B cell (primary cell): ENCODE data around the gene APOL3. TPM values are rescaled to one million over a fixed set of nuclear protein-coding genes. Genes with fewer than 3 reads are reported as not detected.
"Not testable (repeated sequence)": the region's sequence is repeated elsewhere in the genome, so short reads cannot be mapped to it uniquely, and the experiment has no call there.

Source experiments
- ATAC-seq: fragments of 200-7000 bp; cut with Tn5 transposase; one replicate; pipeline ENCODE4 v1.10.0; 2021; ENCODE audit warnings: low read depth, mild to moderate bottlenecking, moderate number of reproducible peaks, moderate library complexity
- CTCF ChIA-PET: fragments of 350-600 bp; sonication (Branson Sonifier 250); formaldehyde crosslinking; loops from one replicate; lab custom pipeline; 2021; ENCODE audit warnings: antibody characterized with exemption, inconsistent platforms; lab: Charles Lee
- POLR2A ChIA-PET: fragments of 350-600 bp; sonication (Branson Sonifier 250); formaldehyde crosslinking; loops from one replicate; lab custom pipeline; 2021; ENCODE audit warnings: antibody characterized with exemption; lab: Charles Lee
- DNase-seq: peaks from one replicate; pipeline ENCODE4 v3.0.0; 2013
- H2AFZ ChIP-seq: 2 replicates; pipeline ENCODE4 v1.6.1; 2012; ENCODE audit warnings: mild to moderate bottlenecking, low read depth, low read length; ENCODE audit not compliant: insufficient read depth, poor library complexity, severe bottlenecking
- H3K27ac ChIP-seq, 2 donors: 1 replicate in 1 of 2; 2 replicates in 1 of 2; pipeline ENCODE4 v1.5.1; 2012 to 2013; ENCODE audit warnings: low read length in 2 of 2, mild to moderate bottlenecking in 2 of 2, moderate library complexity in 1 of 2
- H3K27me3 ChIP-seq, 4 experiments: fragments of 200-600 bp in 1 of 4; sonication (generic) in 1 of 4; replicated peaks in 1 of 4; 1 replicate in 2 of 4; 2 replicates in 2 of 4; pipeline versions ENCODE4 v1.6.1 to v1.7.0; 2013 to 2016; ENCODE audit warnings: low read length in 3 of 4, mild to moderate bottlenecking in 2 of 4, mixed read lengths in 1 of 4, moderate library complexity in 1 of 4; ENCODE audit not compliant: insufficient read depth in 4 of 4, control insufficient read depth in 3 of 4; ENCODE audit errors: control extremely low read depth in 1 of 4
- H3K36me3 ChIP-seq, 2 experiments: replicated peaks in 1 of 2; 1 replicate in 1 of 2; 2 replicates in 1 of 2; pipeline versions ENCODE4 v1.6.1 to v1.7.1; 2013; ENCODE audit warnings: low read length in 1 of 2; ENCODE audit not compliant: insufficient read depth in 2 of 2, control insufficient read depth in 1 of 2; ENCODE audit errors: control extremely low read depth in 1 of 2, extremely low read depth in 1 of 2
- H3K4me1 ChIP-seq, 2 donors: fragments of 200-600 bp in 1 of 2; sonication (generic) in 1 of 2; 1 replicate in 1 of 2; 2 replicates in 1 of 2; pipeline versions ENCODE4 v1.5.1 to v1.6.1; 2013 to 2017; ENCODE audit warnings: low read length in 2 of 2; ENCODE audit not compliant: control insufficient read depth in 2 of 2, insufficient read depth in 2 of 2
- H3K4me2 ChIP-seq: replicated peaks from 2 replicates; pipeline ENCODE3; 2012; ENCODE audit warnings: mild to moderate bottlenecking, low read depth, low read length; ENCODE audit not compliant: poor library complexity, severe bottlenecking
- H3K4me3 ChIP-seq, 5 experiments: fragments of 200-600 bp in 1 of 5; sonication (generic) in 1 of 5; 1 replicate in 3 of 5; 2 replicates in 2 of 5; pipeline versions ENCODE4 v1.5.1 to v1.7.0; 2011 to 2016; ENCODE audit warnings: low read length in 4 of 5, mild to moderate bottlenecking in 4 of 5, low read depth in 2 of 5, control low read depth in 1 of 5, moderate library complexity in 1 of 5; ENCODE audit not compliant: insufficient read depth in 1 of 5; ENCODE audit errors: control extremely low read depth in 1 of 5, extremely low read depth in 1 of 5
- H3K79me2 ChIP-seq: fragments of 200-600 bp; sonication (generic); one replicate; pipeline ENCODE4 v1.6.0; 2016; ENCODE audit warnings: low read length; ENCODE audit not compliant: control insufficient read depth, insufficient read depth
- H3K9ac ChIP-seq: fragments of 200-600 bp; sonication (generic); 2 replicates; pipeline ENCODE4 v1.6.1; 2017; ENCODE audit warnings: mild to moderate bottlenecking, low read length, moderate library complexity
- H3K9me3 ChIP-seq, 3 donors: one replicate each; pipeline versions ENCODE4 v1.6.1 to v1.7.1; 2013; ENCODE audit warnings: low read length in 2 of 3; ENCODE audit not compliant: control insufficient read depth in 2 of 3, insufficient read depth in 1 of 3; ENCODE audit errors: control extremely low read depth in 1 of 3
- H4K20me1 ChIP-seq: 2 replicates; pipeline ENCODE4 v1.6.0; 2012; ENCODE audit warnings: mild to moderate bottlenecking, low read length; ENCODE audit not compliant: insufficient read depth, control insufficient read depth, poor library complexity, severe bottlenecking
- H3K27ac Mint-ChIP-seq: one replicate; pipeline ENCODE4 v1.8.0; 2021; ENCODE audit warnings: mixed read lengths
- H3K27me3 Mint-ChIP-seq: one replicate; pipeline ENCODE4 v1.8.0; 2021; ENCODE audit warnings: mixed read lengths
- H3K4me1 Mint-ChIP-seq: one replicate; pipeline ENCODE4 v1.8.0; 2021; ENCODE audit warnings: mixed read lengths
- H3K4me3 Mint-ChIP-seq: one replicate; pipeline ENCODE4 v1.8.0; 2021; ENCODE audit warnings: mixed read lengths
- H3K9me3 Mint-ChIP-seq: one replicate; pipeline ENCODE4 v1.8.0; 2022; ENCODE audit warnings: mixed read lengths; ENCODE audit not compliant: insufficient read depth
- EZH2 ChIP-seq: IDR thresholded peaks from 2 replicates; pipeline ENCODE4 v1.6.1; 2012; ENCODE audit warnings: borderline replicate concordance, low read depth, mild to moderate bottlenecking, moderate library complexity, low read length; ENCODE audit not compliant: insufficient read depth, poor library complexity, severe bottlenecking
- WGBS: methylation state at CpG from one replicate; pipeline ENCODE4 v1.1.5; 2013; ENCODE audit warnings: missing lambda C conversion rate; ENCODE audit not compliant: insufficient coverage; 5-methylcytosine and 5-hydroxymethylcytosine counted together
- intact Hi-C: fragments of 100-400 bp; cut with micrococcal nuclease; formaldehyde crosslinking; loops from one replicate; pipeline ENCODE4 v1.10.0; 2022
- polyA plus RNA-seq: library from polyadenylated mRNA; depleted of rRNA; stranded (reverse); fragments of >200 nt; gene quantifications from 2 replicates; pipeline ENCODE4 v1.2.3, GENCODE V29; 2012
- total RNA-seq, 2 donors: library from RNA; stranded (reverse); fragments of 120-200 nt in 1 of 2; gene quantifications; 1 replicate in 1 of 2; 2 replicates in 1 of 2; pipeline versions ENCODE4 v1.2.3 to v1.2.4, GENCODE V29; 2013 to 2022
- TF ChIP-seq, protein P1 (sequence below): fragments of 200-600 bp; IDR thresholded peaks from one replicate; pipeline ENCODE4 v1.8.0; 2022; ENCODE audit warnings: antibody characterized with exemption, mild to moderate bottlenecking

APOL3 gene
- total and polyA plus RNA-seq, 2 donors (not counting 1 experiment from before 2014, with no cell fraction given): 55.0 to 97.2 TPM

- H3K27ac ChIP-seq, H3K4me2 ChIP-seq, H3K9ac ChIP-seq, H3K36me3 ChIP-seq, H3K4me3 ChIP-seq, H4K20me1 ChIP-seq, H3K9me3 ChIP-seq, H3K79me2 ChIP-seq, ATAC-seq, DNase-seq, H3K27me3 Mint-ChIP-seq, H2AFZ ChIP-seq, H3K9me3 Mint-ChIP-seq, H3K27me3 ChIP-seq, H3K27ac Mint-ChIP-seq, intact Hi-C loops, POLR2A ChIA-PET, H3K4me3 Mint-ChIP-seq: not testable (repeated sequence)
- peaks cover 36% of the 10 kb centered on the region for H3K4me1 Mint-ChIP-seq
- CTCF ChIA-PET: interaction anchor here (1.4 to 1.7 kb wide), 2 partner anchors 91 to 277 kb away, joined by 3 to 5 read pairs; no protein-coding TSS in a partner anchor
- peaks cover 23 to 36% of the 10 kb centered on the region in 2 donors for H3K4me1 ChIP-seq
- WGBS: 33% methylated on average over 1 of the region's 5 CpGs
Measured at GRCh38 chr22:36209488-36209908, 48.9 kb upstream of the APOL3 start.

DNA sequence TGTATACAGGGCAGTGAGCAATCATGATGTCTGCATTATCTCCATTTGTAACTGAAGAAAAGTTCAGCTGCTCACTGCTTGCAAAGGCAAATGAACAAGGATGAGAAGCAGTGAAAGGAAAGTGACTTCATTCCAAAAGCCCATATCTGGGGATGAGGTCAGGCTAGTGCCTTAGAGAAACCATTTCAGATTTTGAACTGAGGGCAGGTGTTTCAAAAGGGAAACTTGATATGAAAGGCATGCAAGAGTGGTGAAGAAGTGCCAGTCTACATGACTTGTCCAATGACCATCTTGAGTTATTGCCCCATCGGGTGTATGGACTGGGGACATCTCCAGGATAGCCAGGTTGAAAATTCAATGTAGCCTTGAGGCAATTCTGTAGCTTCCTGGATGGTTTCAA lies 48.4 kb upstream of the APOL3 start:
- peaks cover 41% of the 10 kb centered on the region for H3K4me1 Mint-ChIP-seq

More for the DNA sequence above, 48.4 kb upstream of the APOL3 start:
- Histone ChIP-seq H3K27ac (no peak overlapping the region), H4K20me1 (no peaks in the 10 kb centered on the region), H3K9ac (no peak overlapping the region), H3K27me3 (no peaks in the 10 kb centered on the region), H2AFZ (no peak overlapping the region), H3K36me3 (no peaks in the 10 kb centered on the region), H3K4me1 (peaks cover 23 to 41% of the 10 kb centered on the region in 2 donors), H3K4me3 (no peak overlapping the region), H3K79me2 (no peaks in the 10 kb centered on the region), H3K9me3 (peaks cover 1 to 9% (median 9%) of the 10 kb centered on the region in 3 donors), H3K4me2 (no peak overlapping the region)
- no peak overlapping the region for H3K27ac Mint-ChIP-seq
- intact Hi-C loops: no loop called here
- no peak for DNase-seq
- no peaks in the 10 kb centered on the region for H3K27me3 Mint-ChIP-seq
- H3K4me3 Mint-ChIP-seq: no peak overlapping the region
- ATAC-seq: no peak
- WGBS: no CpG with 5 or more reads among the region's 1 CpG
- no peak for TF ChIP-seq EZH2
- TF ChIP-seq, protein P1, sequence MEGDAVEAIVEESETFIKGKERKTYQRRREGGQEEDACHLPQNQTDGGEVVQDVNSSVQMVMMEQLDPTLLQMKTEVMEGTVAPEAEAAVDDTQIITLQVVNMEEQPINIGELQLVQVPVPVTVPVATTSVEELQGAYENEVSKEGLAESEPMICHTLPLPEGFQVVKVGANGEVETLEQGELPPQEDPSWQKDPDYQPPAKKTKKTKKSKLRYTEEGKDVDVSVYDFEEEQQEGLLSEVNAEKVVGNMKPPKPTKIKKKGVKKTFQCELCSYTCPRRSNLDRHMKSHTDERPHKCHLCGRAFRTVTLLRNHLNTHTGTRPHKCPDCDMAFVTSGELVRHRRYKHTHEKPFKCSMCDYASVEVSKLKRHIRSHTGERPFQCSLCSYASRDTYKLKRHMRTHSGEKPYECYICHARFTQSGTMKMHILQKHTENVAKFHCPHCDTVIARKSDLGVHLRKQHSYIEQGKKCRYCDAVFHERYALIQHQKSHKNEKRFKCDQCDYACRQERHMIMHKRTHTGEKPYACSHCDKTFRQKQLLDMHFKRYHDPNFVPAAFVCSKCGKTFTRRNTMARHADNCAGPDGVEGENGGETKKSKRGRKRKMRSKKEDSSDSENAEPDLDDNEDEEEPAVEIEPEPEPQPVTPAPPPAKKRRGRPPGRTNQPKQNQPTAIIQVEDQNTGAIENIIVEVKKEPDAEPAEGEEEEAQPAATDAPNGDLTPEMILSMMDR: no peak
- no peaks in the 10 kb centered on the region for H3K9me3 Mint-ChIP-seq
- CTCF ChIA-PET: interaction anchor here (0.6 to 1.7 kb wide), 3 partner anchors 92 to 418 kb away, joined by 3 to 5 read pairs (median 3); no protein-coding TSS in a partner anchor
- POLR2A ChIA-PET: no interaction called here
